GM10248 (cell line): Measurements from ENCODE around the gene ADAM19.
A peak's percentile ranks its signal among the peaks of the same experiment; 100 is the strongest.

Experiments
- CTCF ChIA-PET: fragments of 300-600 bp; sonication (Branson Sonifier 250); formaldehyde crosslinking; extraction: SDS; loops from one replicate; lab custom pipeline; 2021; ENCODE audit warnings: antibody characterized with exemption; lab: Yijun Ruan, JAX
- POLR2A ChIA-PET: fragments of 350-650 bp; sonication (Branson Sonifier 250); formaldehyde crosslinking; extraction: SDS; loops from one replicate; lab custom pipeline; 2020; ENCODE audit warnings: antibody characterized with exemption; lab: Yijun Ruan, JAX
- DNase-seq: peaks from one replicate; pipeline ENCODE4 v3.0.0; 2012; ENCODE audit errors: extremely low spot score
- CTCF ChIP-seq: IDR thresholded peaks from 2 replicates; pipeline ENCODE4 v1.5.1; 2012; ENCODE audit warnings: mild to moderate bottlenecking, low read depth; ENCODE audit errors: extremely low read depth, missing control alignments, control extremely low read depth

The ADAM19 gene

GRCh38 chr5:157470631-157471030 lies 104.9 kb downstream of the ADAM19 start:
- DNase-seq = no peak
- POLR2A ChIA-PET = no interaction called here
- CTCF ChIA-PET = interaction anchor here (1.1 to 8.8 kb wide), 17 partner anchors 10 to 322 kb away, joined by 3 to 88 read pairs (median 8); partner anchors contain the start of genes LSM11 and NIPAL4
- no peak for TF ChIP-seq CTCF

DNA sequence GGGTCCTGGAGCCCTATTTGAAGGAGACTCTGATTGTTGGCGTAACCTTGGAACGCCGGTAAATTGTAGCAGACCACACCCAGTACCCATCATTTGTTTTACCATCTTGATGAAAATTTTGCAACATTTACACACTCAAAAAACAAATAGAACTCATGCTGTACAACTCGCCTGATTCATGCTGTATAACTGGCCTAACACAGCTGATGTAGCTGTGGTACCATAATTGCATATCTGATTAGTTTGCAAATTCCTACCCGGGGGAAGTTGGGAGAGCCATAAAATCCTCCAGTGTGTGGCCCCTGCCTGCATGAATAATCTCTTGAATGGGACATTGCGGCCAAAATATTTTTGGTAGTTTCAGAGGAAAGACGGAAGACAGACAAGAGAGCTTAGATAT lies 105.9 kb downstream of the ADAM19 start:
- TF ChIP-seq CTCF = no peak
- ChIA-PET CTCF (interaction anchor here (0.7 to 8.8 kb wide), 16 partner anchors 10 to 273 kb away, joined by 3 to 88 read pairs (median 4); partner anchors contain the start of gene NIPAL4), POLR2A (no interaction called here)
- DNase-seq = no peak

DNA sequence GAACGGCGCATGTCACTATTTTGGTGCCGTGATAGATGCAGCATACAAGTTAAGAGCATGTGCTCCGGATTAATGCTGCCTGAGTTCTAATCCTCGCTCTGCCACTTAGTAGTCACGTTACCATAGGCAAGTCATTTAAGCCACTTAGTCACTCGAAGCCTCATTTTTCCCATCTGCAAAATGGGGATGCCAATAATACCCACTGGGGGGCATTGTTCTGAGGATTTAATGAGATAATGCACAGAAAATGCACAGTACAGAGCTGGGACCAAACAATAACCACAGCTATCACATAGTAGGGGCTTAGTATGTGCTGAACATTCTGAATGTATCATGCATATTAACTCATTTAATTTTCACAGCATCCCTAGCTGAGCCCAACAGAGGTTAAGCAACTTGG lies 106.5 kb downstream of the ADAM19 start:
- ChIA-PET CTCF (interaction anchor here (0.7 to 8.8 kb wide), 15 partner anchors 10 to 274 kb away, joined by 3 to 88 read pairs (median 4); partner anchors contain the start of gene NIPAL4), POLR2A (no interaction called here)
- no peak for DNase-seq
- TF ChIP-seq CTCF = no peak

DNA sequence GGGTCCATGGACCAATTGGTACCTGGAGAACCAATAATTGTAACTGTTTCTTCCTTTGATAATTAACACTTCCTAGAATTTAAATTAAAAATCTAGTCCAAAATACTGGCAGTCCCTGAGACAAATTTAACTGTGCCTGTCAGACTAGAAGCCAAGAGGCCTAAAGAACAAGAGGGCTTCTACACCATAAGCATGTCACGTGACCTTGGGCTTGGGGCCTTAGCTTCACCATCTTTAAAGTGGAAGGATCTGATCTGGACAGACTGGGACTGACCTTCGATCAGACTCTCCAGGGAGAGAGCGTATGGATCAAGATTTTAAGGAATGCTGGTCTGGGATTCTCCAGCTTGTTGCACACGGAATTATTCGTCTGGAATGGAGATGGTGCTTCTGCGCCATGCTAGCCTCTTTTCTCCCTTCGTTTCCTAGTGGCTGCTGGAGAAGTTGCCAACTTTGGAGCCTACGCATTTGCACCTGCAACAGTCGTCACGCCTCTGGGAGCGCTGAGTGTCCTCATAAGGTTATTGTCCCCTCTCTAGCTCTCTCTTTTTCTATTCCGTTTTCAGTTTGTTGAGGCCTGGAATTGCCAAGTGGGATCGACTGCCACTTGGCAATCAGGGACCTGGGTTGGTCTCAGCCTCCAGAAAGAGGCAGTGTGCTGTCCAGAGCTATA lies 107.1 kb downstream of the ADAM19 start:
- DNase-seq = no peak
- POLR2A ChIA-PET = no interaction called here
- CTCF ChIA-PET = interaction anchor here (1.0 to 8.8 kb wide), 10 partner anchors 9 to 275 kb away, joined by 3 to 88 read pairs (median 4); partner anchors contain the start of genes LSM11 and NIPAL4
- TF ChIP-seq CTCF = no peak

- POLR2A ChIA-PET = no interaction called here
- CTCF ChIA-PET = interaction anchor here (1.1 to 11.9 kb wide), 5 partner anchors 5 to 279 kb away, joined by 3 to 88 read pairs (median 9); partner anchors contain the start of gene LSM11
- DNase-seq = peak; percentile 57
- TF ChIP-seq CTCF = no peak
Measured at GRCh38 chr5:157464519-157465171, 110.9 kb downstream of the ADAM19 start.

DNA sequence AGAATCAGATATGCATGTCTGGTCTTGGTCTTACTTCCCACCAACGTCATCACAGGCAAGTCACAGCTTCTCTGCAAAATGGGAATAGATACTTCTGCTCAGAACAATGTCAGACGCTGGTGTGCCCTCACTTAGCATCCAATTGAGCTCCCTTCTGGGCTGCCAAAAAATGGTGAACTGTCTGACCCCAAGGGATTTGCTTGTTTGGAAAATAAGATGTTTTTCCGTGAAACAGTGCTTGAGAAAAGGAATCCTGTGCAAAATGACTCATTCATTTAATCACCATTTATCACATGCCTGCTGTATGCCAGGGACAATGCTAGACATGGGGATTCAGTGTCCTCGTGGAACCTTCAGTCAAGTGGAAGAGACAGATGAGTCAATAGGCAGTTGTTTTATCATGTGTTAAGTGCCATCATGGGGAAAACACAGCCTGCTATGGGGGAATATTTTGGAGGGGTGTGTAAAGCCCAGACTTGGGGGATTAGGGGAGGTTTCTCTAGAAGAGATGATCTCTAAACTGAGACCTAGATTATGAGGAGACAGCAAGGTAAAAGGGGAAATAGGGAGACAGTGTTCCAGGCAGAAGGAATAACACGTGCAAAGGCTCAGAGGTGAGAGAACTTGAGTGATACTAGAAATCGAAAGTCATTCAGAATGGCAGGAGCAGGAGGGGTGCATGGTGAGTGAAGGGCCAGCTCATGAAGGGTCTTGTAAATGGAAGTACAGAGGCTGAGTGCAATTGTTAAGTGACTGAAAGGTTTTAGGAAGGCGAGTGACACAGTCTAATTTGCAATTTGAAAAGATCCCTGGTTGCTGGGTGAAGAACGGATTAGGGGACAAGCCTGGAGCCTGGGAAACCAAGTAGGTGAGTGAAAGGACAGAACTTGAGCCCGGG lies 111.7 kb downstream of the ADAM19 start:
- ChIA-PET POLR2A (no interaction called here), CTCF (interaction anchor here (1.5 to 11.9 kb wide), 4 partner anchors 6 to 280 kb away, joined by 3 to 88 read pairs (median 32); partner anchors contain the start of gene LSM11)
- no peak for DNase-seq
- no peak for TF ChIP-seq CTCF
